ENCODE measurements around the gene ZBTB42.
A peak's percentile ranks its signal among the peaks of the same experiment; 100 is the strongest.

The ZBTB42 gene

DNA sequence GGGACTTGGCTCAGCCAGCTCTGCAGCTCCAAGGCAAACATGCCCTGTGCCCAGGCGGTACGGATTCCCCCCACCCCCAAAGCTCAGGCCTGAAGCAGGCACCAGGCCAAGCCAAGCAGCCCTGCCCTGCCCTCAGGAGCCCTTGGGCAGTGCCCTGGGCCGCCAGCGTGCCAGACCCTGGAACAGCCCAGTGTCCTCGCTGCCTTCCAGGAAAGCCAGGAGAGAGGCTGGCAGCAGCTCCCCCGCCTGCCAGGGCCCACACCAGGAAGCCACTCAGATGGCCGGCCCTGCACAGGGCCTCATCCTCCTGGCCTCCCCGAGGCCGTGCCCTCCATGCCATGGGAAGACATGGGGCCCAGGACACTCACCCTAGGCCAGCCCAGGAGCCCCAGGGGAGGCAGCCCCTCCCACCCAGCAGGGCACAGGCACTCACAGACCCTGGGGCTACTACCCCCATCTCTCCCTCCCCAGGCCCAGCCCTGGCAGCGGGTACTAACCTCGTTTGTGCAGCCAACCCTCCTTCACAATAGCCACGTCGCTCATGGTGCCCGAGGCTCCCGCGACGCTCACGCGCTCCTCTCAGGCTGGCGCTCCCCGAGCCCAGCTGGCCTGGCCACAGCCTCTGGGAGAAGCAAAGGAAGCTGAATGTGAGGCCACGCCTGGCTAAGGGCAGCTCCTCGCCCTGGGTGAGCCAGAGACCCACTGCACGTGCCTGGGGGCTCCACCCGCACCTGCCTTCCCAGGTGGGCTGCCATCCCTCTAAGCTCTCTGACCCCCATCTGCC, 8.6 kb upstream of the ZBTB42 start:
- Histone ChIP-seq H3K4me1 (ENCODE audit: control insufficient read depth, insufficient read depth, low read length, poor library complexity, severe bottlenecking) (peaks cover 33% of the 10 kb centered on the region), H3K27ac (ENCODE audit: low read depth, low read length, severe bottlenecking) (no peak overlapping the region), H3K36me3 (ENCODE audit: control insufficient read depth, insufficient read depth, low read length) (peaks cover 52% of the 10 kb centered on the region), H3K4me3 (ENCODE audit: extremely low read depth, insufficient read depth, low read length, poor library complexity, severe bottlenecking) (no peak overlapping the region), H3K9me3 (ENCODE audit: control insufficient read depth, low read length) (no peaks in the 10 kb centered on the region)
- 94 to 97% methylated on average over 25 of the region's 25 CpGs for WGBS, 2 experiments (ENCODE audit: insufficient coverage in 2 of 2)

DNA sequence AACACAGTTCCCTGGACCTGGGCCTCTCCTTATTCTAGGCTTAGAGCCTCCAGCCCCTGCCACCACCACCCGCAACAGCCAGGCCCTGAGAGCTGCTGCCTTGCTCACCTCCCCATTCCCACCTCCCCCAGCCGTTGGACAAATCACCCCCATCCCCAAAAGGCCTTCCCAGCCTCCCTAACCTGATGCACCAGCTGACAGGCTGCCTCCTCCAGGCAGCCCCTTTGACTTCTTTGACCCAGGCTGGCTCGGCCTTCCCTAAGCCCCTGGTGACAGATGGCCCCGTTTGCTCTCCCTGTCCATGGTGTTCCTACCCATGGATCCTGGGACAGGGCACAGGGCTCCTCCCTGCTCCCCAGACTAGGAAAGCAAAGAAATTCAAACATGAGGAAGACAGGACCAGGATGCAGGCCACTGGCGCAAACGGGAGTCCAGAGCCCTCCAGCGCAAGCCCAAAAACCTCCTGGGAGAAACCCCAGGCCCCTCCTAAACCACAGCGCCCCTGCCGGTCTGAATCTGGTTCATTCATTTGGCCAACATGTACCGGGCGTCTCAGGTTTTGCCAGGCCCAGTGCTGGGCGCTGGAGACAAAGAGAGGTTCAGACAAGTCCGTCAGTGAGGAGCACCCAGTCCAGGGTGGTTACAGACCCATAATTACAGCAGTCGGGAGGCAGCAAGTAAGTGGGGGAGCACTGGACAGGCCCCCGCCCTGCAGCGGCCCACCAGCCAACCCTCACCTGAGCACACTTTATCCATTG, 7.8 kb upstream of the ZBTB42 start:
- H3K36me3 ChIP-seq (ENCODE audit: control insufficient read depth, insufficient read depth, low read length): peaks cover 44% of the 10 kb centered on the region
- H3K9me3 ChIP-seq (ENCODE audit: control insufficient read depth, low read length): no peaks in the 10 kb centered on the region
- peaks cover 38% of the 10 kb centered on the region for H3K4me1 ChIP-seq (ENCODE audit: control insufficient read depth, insufficient read depth, low read length, poor library complexity, severe bottlenecking)
- no peak overlapping the region for H3K27ac ChIP-seq (ENCODE audit: low read depth, low read length, severe bottlenecking)
- H3K4me3 ChIP-seq (ENCODE audit: extremely low read depth, insufficient read depth, low read length, poor library complexity, severe bottlenecking): no peak overlapping the region
- 90 to 91% methylated on average over 13 to 16 of the region's 16 CpGs for WGBS, 2 experiments (ENCODE audit: insufficient coverage in 2 of 2)

DNA sequence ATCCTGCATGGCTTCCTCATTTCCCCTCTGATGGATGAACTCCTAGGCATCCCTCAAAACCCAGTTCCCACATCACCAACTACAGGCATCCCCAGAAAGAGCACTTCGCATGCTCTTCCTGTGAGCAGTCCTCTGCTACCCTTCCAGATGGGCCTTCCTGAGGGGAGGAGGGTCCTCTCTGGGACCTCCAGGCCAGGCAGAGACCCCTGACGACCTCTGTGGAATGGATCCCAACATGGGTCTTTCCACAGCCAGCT, 7.3 kb upstream of the ZBTB42 start:
- Histone ChIP-seq H3K4me1 (ENCODE audit: control insufficient read depth, insufficient read depth, low read length, poor library complexity, severe bottlenecking) (peaks cover 38% of the 10 kb centered on the region), H3K36me3 (ENCODE audit: control insufficient read depth, insufficient read depth, low read length) (peaks cover 41% of the 10 kb centered on the region), H3K4me3 (ENCODE audit: extremely low read depth, insufficient read depth, low read length, poor library complexity, severe bottlenecking) (peak overlapping the region; percentile 75), H3K9me3 (ENCODE audit: control insufficient read depth, low read length) (no peaks in the 10 kb centered on the region), H3K27ac (ENCODE audit: low read depth, low read length, severe bottlenecking) (no peak overlapping the region)
- WGBS, 2 experiments (ENCODE audit: insufficient coverage in 2 of 2): 29 to 60% methylated on average over 1 to 2 of the region's 2 CpGs

DNA sequence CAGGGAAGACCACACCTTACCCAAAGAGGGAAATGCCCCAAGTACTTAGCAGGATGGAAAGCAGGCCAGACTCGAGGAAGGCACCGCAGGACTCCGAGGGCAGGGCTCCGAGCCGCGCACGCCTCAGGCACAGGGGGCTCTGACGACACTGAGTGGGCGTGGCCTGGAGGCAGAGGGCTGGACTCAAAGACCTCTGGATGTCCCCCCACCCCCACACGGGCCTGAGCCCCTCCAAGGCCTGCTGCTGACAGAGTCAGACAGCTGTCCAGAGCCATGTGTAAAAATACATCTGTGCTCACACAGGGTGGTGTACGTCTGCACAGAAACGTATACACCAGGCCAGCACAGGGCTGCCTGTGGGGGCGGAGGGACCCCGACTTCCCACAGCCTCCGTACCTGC, 6.8 kb upstream of the ZBTB42 start:
- H3K36me3 ChIP-seq (ENCODE audit: control insufficient read depth, insufficient read depth, low read length): peaks cover 36% of the 10 kb centered on the region
- no peak overlapping the region for H3K27ac ChIP-seq (ENCODE audit: low read depth, low read length, severe bottlenecking)
- H3K4me1 ChIP-seq (ENCODE audit: control insufficient read depth, insufficient read depth, low read length, poor library complexity, severe bottlenecking): peaks cover 41% of the 10 kb centered on the region
- H3K4me3 ChIP-seq (ENCODE audit: extremely low read depth, insufficient read depth, low read length, poor library complexity, severe bottlenecking): peak overlapping the region; percentile 75
- no peaks in the 10 kb centered on the region for H3K9me3 ChIP-seq (ENCODE audit: control insufficient read depth, low read length)
- 34 to 44% methylated on average over 14 to 15 of the region's 15 CpGs for WGBS, 2 experiments (ENCODE audit: insufficient coverage in 2 of 2)

DNA sequence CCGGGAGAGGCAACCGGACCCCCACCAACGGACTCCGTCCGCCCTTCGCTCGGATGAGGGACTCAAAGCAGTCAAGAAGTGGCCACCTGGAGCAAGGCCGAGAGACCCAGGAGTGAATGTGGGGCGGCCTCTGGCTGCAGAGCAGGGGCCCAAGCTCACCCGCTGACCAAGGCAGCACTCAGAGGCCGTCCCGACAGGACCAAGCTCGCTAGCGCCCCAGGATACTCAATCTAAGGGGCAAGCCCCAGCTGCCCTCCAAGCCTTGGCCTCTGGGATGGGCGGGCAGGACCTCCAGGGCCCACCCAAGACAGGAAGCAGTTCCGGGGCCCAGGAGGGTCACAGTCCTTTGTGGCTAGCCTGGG, 6.3 kb upstream of the ZBTB42 start:
- WGBS, 2 experiments (ENCODE audit: insufficient coverage in 2 of 2): 10 to 12% methylated on average over 11 to 15 of the region's 16 CpGs
- Histone ChIP-seq H3K36me3 (ENCODE audit: control insufficient read depth, insufficient read depth, low read length) (peaks cover 32% of the 10 kb centered on the region), H3K27ac (ENCODE audit: low read depth, low read length, severe bottlenecking) (no peak overlapping the region), H3K9me3 (ENCODE audit: control insufficient read depth, low read length) (no peaks in the 10 kb centered on the region), H3K4me3 (ENCODE audit: extremely low read depth, insufficient read depth, low read length, poor library complexity, severe bottlenecking) (peak overlapping the region; percentile 75), H3K4me1 (ENCODE audit: control insufficient read depth, insufficient read depth, low read length, poor library complexity, severe bottlenecking) (peaks cover 41% of the 10 kb centered on the region)

DNA sequence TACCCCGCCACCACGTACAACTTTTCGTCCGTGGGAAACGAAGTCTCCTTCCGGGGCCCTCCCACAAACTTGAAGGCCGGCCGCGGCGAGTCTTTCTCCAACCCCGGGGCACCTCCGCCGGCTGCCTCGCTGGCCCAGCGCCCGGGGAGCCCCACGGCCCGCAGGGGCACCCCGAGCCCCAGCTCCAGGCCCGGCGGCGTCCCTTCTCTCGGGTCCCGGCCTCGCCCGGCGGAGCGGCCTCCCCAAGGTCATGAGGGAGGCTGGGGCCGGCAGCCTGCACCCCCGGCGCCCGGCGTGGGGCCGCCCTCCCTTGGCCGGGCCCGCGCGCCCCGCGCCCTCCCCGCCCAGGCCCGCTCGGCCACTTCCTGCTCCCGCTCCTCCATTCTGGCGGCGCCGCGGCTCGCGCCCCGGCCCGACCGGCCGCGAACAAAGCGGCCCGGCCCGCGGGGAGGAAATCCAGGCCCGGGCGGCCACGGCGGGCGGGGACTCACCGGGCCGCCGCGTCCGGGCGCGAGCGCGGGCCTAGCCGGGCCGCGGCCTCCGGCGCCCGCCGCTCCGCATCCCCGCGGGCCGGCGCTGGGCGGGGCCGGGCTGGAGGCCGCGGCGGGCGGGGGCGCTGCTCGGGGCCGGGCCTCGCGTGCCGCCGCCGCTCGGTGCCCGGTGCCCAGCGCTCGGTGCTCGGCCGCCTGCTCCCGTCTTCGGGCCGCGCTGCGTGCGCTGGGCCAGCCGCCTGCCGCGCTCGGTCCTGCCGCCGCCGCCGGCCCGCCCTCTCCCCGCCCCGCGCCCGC, 5.7 kb upstream of the ZBTB42 start, which contains the start of gene AKT1:
Gene AKT1 (minus strand): TSS at position 756 of the 788 bp plus-strand sequence. CDS start 3,105 bp downstream, outside the sequence.
- peaks cover 41% of the 10 kb centered on the region for H3K4me1 ChIP-seq (ENCODE audit: control insufficient read depth, insufficient read depth, low read length, poor library complexity, severe bottlenecking)

DNA sequence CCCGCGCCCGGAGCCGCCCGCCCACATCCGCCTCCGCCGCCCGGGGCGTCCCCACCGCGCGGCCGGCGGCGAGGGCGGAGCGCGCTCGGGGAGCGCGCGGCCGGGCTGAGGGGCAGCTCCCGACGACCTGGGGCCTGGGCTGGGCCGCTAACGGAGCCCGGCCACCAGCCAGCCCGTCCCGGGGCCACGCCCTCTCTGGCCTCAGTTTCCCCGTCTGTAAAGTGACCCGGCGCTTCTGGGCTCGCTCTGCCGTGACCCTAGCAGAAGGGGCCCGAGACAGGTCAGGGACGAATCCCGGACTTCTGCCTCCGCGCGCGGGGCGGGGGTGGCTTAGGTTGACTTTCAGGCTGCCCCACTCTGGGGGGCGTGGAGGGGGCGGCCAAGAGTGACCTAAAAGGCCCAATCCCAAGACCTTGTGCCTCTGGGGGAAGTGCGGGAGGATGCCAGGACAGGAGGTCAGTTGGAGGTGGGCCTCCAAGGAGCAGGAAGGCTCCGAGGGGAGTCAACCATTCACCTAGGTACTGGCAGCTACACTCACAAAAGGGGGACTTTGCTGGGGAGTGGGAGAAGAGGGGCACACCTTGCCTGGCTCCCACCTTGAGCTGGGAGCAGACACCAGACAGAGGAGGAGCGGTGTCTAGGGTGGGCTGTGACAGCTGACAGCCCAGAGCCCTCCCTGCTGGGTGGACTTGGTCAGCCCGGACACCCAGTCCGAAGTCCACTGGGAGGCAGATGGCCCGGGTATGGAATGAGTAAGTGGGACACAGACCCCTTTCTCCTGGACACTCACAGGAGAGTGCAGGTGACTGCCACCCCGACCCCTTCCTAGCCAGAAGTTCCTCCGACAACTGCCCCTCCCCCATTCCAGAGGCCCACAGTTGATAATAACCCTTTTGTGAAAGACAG, 4.9 kb upstream of the ZBTB42 start:
- H3K27ac ChIP-seq (ENCODE audit: low read depth, low read length, severe bottlenecking): no peak overlapping the region
- no peaks in the 10 kb centered on the region for H3K9me3 ChIP-seq (ENCODE audit: control insufficient read depth, low read length)
- peaks cover 25% of the 10 kb centered on the region for H3K36me3 ChIP-seq (ENCODE audit: control insufficient read depth, insufficient read depth, low read length)
- WGBS, 2 experiments (ENCODE audit: insufficient coverage in 2 of 2): 3 to 5% methylated on average over 34 to 35 of the region's 55 CpGs
- H3K4me1 ChIP-seq (ENCODE audit: control insufficient read depth, insufficient read depth, low read length, poor library complexity, severe bottlenecking): peaks cover 41% of the 10 kb centered on the region
- peak overlapping the region; percentile 34 for H3K4me3 ChIP-seq (ENCODE audit: extremely low read depth, insufficient read depth, low read length, poor library complexity, severe bottlenecking)

More for the DNA sequence above, 5.7 kb upstream of the ZBTB42 start, which contains the start of gene AKT1:
- no peaks in the 10 kb centered on the region for H3K9me3 ChIP-seq (ENCODE audit: control insufficient read depth, low read length)
- WGBS, 2 experiments (ENCODE audit: insufficient coverage in 2 of 2): 0% methylated on average over 65 to 95 of the region's 124 CpGs
- no peak within 1 kb of the TSS for H3K27ac ChIP-seq (ENCODE audit: low read depth, low read length, severe bottlenecking)
- H3K36me3 ChIP-seq (ENCODE audit: control insufficient read depth, insufficient read depth, low read length): peaks cover 32% of the 10 kb centered on the region
- H3K4me3 ChIP-seq (ENCODE audit: extremely low read depth, insufficient read depth, low read length, poor library complexity, severe bottlenecking): peak within 1 kb of the TSS; percentile 75

DNA sequence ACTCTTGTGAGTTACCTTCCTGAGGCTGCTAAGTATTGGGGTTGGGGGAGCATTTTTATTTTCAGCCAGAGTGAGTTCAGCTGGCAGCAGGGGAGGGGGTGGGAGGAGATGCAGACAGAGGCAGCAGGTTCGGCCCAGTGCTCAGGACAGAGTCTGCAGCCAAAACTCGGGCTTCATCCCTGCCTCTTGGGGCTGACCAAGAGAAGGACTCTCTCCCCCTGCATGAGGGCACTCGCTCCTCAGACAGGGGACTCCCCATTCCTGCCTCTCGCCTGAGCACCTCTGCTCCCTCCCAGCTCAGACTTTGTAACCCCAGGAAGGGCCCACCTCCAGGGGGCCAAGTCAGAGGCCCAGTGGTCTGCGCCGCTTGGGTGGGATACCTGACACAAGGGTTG, 4.2 kb upstream of the ZBTB42 start:
- H3K27ac ChIP-seq (ENCODE audit: low read depth, low read length, severe bottlenecking): no peak overlapping the region
- peaks cover 44% of the 10 kb centered on the region for H3K4me1 ChIP-seq (ENCODE audit: control insufficient read depth, insufficient read depth, low read length, poor library complexity, severe bottlenecking)
- H3K36me3 ChIP-seq (ENCODE audit: control insufficient read depth, insufficient read depth, low read length): peaks cover 18% of the 10 kb centered on the region
- 63 to 65% methylated on average over 5 to 6 of the region's 6 CpGs for WGBS, 2 experiments (ENCODE audit: insufficient coverage in 2 of 2)
- H3K4me3 ChIP-seq (ENCODE audit: extremely low read depth, insufficient read depth, low read length, poor library complexity, severe bottlenecking): no peak overlapping the region
- no peaks in the 10 kb centered on the region for H3K9me3 ChIP-seq (ENCODE audit: control insufficient read depth, low read length)

DNA sequence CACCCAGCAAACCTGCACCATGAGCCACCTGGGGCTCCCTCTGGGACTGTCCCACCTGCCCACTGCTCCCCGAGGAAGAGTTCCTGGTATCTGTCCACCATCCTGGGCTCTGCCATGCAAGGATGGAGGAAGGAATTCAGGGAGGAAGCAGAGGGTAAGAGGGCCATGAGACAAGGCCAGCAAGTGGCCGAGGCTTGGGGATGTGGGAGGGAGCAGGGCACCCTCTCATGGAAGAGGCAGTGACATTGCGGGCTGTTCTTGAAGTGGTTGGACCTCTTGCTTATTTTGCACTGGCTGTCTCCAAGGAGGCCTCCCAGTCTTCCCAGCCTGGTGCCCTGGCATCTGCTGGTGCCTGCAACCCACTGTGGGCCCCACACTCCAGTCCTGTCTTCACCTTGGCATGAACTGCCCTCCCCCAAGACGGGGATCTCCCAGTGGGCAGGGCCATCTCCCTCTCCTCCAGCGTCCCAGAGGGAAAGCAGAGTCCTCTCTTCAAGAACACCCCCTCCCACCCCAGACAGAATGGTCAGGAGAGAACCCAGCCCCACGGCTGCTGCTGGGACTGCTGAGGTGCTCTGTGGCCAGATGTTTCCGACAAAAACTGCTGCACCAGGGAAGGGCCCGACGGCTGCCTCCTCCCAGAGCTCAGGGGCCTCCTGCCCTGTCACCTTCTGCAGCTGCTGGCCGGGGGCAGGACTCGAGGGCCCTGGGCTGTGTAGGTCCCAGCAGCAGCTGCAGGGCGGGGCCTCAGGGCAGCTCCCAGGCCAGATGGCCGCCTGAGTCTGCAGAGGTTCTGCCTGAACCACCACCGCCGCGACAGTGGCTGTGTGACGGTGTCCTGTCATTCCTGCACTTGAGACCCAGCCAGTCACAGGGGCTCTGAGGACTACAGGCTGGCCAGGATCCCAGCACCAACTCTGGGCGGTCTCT, 3.5 kb upstream of the ZBTB42 start:
- whole genome bisulfite sequencing, 2 experiments (ENCODE audit: insufficient coverage in 2 of 2): 36 to 37% methylated on average over 15 to 17 of the region's 18 CpGs
- Histone ChIP-seq H3K4me3 (ENCODE audit: extremely low read depth, insufficient read depth, low read length, poor library complexity, severe bottlenecking) (no peak overlapping the region), H3K4me1 (ENCODE audit: control insufficient read depth, insufficient read depth, low read length, poor library complexity, severe bottlenecking) (peaks cover 41% of the 10 kb centered on the region), H3K27ac (ENCODE audit: low read depth, low read length, severe bottlenecking) (no peak overlapping the region), H3K9me3 (ENCODE audit: control insufficient read depth, low read length) (no peaks in the 10 kb centered on the region), H3K36me3 (ENCODE audit: control insufficient read depth, insufficient read depth, low read length) (peaks cover 12% of the 10 kb centered on the region)

Data from mesodermal cell (in vitro differentiated cells).